ENCODE results near the gene MYL7.

MYL7 gene

DNA sequence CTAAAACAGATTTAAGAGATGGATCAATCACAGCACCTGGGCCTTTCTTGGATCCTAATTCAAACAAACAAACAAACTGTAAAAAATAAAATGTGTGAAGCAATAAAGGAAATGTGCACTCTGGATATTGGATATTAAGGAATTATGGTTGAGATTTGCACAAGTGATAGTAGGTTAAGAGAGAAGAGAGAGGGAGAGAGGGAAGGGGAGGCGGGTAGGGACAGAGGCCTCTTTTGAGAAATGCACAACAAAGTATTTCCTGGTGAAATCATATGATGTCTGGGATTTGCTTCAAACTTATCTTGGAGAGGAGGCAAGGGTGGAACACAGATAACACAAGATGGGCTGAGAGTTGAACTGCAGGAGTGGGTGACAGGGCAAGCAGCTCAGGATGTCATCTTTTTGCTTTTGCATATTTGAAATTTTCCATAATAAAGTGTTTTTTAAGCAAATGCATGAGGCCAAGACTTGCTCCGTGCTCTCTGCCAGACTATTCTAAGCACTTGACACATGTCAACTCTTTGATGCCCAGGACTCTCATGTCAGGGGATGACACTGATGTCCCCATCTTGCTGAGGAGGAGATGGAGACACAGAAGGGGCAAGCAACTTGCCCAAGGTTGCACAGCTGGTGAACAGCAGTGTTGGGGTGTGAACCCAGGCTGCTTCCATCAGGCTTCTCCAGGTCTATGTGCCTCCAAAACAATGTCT, 46.1 kb downstream of the MYL7 start:
- DNase-seq (ENCODE audit: extremely low read depth, low read depth): no peak
- TF ChIP-seq, protein P1, sequence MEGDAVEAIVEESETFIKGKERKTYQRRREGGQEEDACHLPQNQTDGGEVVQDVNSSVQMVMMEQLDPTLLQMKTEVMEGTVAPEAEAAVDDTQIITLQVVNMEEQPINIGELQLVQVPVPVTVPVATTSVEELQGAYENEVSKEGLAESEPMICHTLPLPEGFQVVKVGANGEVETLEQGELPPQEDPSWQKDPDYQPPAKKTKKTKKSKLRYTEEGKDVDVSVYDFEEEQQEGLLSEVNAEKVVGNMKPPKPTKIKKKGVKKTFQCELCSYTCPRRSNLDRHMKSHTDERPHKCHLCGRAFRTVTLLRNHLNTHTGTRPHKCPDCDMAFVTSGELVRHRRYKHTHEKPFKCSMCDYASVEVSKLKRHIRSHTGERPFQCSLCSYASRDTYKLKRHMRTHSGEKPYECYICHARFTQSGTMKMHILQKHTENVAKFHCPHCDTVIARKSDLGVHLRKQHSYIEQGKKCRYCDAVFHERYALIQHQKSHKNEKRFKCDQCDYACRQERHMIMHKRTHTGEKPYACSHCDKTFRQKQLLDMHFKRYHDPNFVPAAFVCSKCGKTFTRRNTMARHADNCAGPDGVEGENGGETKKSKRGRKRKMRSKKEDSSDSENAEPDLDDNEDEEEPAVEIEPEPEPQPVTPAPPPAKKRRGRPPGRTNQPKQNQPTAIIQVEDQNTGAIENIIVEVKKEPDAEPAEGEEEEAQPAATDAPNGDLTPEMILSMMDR (IDR thresholded peaks at IDR 0.05; ENCODE audit: low read depth, low read length, missing control alignments): no peak
- H3K4me3 ChIP-seq (replicated peaks; ENCODE audit: low read depth, low read length): no peak overlapping the region

DNA sequence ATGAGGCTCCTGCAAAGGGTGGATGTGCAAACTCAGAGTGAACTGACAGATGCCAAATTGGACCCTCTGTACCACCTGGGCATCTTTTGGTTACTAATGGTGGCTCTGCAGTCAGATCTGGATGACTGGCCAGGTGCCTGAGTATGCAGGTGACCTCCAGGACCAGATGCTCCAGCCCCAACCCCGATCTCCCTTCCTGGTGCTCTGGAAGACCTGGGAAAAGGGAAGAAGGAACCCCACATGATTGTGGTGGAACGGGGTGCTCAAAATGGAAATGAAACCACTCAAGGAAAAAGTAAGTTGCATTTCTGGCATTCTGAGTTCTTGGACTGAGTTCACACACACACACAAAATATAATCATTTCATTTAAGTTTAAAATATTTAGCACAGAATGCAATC, 46.8 kb downstream of the MYL7 start:
- TF ChIP-seq, protein P1 (IDR thresholded peaks at IDR 0.05; ENCODE audit: low read depth, low read length, missing control alignments): no peak
- no peak for DNase-seq (ENCODE audit: extremely low read depth, low read depth)
- H3K4me3 ChIP-seq (replicated peaks; ENCODE audit: low read depth, low read length): no peak overlapping the region

DNA sequence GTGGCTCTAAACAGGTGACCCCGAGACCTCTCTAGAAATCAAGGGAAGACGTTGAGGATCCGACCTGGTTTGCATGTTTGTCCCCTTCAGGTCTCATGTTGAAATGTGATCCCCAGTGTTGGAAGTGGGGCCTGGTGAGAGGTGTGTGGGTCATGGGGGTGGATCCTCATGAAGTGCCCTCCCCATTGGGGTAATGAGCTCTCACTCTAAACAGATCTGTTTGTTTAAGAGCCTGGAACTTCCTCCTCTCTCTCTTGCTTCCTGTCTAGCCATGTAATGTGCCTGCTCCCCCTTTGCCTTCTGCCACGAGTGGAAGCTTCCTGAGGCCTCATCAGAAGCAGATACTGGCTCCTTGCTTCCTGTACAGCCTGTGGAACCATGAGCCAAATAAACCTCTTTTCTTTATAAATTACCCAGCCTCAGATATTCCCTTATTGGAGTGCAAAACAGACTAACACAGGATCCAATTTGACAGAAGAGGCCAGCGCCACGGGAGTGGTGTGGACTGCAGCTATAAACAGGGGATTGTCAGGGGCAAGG, 48.0 kb downstream of the MYL7 start:
- H3K4me3 ChIP-seq (replicated peaks; ENCODE audit: low read depth, low read length): no peak overlapping the region
- no peak for DNase-seq (ENCODE audit: extremely low read depth, low read depth)
- TF ChIP-seq, protein P1 (IDR thresholded peaks at IDR 0.05; ENCODE audit: low read depth, low read length, missing control alignments): no peak
